ENCODE results near the gene DPPA2.
"Not testable (repeated sequence)": the region's sequence is repeated elsewhere in the genome, so short reads cannot be mapped to it uniquely, and the experiment has no call there.

Gene DPPA2, protein sequence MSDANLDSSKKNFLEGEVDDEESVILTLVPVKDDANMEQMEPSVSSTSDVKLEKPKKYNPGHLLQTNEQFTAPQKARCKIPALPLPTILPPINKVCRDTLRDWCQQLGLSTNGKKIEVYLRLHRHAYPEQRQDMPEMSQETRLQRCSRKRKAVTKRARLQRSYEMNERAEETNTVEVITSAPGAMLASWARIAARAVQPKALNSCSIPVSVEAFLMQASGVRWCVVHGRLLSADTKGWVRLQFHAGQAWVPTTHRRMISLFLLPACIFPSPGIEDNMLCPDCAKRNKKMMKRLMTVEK

DNA sequence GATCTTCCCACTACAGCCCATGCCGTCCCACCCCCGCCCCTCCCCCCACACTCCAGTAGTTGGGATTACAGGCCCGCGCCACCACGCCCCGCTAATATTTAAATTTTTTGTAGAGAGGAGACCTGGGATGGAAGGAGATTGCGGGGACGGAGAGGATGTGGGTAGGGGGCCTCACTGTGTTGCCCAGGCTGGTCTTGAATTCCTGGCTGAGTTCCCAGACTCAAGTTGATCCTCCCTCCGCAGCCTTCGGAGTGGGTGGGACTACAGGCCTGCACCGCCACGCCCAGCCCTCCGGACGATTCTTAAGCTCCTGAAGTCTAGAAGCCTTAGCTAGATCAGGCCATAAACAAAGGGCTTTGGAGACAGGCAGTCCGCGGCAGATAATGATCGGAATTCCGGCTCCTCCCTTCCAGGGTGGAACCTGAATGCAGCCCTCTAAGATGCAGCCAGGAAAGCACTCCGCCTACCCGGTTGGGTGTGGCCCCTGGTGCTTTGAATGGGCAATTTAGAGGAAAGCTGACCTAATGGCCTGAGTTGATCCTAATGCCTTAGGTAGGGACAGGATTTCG lies at the start of gene DPPA2:
DPPA2 (minus strand) TSS at position 356 of the 569 bp plus-strand sequence. CDS start 1,975 bp downstream, outside the sequence.
- DNase-seq, result no peak

DNA sequence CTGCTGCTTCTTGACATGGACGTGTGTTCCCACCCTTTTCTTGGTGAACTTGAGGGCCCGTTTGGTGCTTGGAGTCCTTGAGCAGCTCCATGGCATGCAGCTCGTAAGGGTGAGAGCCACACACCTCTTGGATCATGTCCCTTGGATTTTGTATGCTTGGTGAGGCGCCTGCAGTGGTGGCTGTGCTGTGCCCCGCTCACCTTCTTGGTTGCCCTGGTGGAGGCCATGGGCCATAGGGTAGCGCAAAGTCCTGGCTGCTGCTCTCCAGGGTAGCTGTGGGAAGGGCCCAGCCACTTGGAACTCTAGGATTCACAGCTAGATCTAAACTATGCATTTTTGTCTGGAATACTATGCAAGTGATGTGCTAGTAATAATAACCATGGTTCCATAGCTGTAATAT lies 47.8 kb upstream of the DPPA2 start:
- no peak for DNase-seq

DNA sequence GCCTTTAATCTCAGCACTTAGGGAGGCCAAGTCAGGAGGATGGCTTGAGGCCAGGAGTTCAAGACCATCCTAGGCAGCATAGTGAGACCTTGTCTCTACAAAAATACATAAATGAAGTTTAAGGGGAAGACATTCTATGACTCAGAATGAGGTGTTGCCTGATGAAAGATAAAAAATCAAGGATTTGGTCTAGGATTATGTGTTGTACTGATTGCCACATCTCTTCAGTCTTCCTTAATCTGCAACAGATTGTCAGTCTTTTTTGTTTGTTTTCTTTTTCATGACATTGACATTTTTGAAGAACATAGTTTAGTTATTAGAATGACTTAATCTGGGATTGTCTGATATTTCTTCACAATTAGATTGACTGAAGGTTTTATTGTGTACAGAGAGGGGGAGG lies 47.3 kb upstream of the DPPA2 start:
- no peak for DNase-seq

DNA sequence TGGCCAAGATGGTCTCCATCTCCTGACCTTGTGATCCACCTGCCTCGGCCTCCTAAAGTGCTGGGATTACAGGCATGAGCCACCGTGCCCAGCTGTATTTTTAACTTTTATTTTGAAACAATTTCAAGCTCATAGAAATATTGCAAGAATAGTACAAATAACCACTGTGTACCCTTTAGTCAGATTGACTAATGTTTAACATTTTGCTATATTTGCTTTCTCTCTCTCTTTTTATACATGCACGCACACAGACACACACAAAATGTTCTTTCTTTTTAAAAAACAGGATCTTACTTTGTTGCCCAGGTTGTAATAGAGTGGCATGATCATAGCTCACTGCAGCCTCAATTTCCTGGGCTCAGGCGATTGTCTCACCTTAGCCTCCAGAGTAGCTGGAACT lies 46.5 kb upstream of the DPPA2 start:
- no peak for DNase-seq

DNA sequence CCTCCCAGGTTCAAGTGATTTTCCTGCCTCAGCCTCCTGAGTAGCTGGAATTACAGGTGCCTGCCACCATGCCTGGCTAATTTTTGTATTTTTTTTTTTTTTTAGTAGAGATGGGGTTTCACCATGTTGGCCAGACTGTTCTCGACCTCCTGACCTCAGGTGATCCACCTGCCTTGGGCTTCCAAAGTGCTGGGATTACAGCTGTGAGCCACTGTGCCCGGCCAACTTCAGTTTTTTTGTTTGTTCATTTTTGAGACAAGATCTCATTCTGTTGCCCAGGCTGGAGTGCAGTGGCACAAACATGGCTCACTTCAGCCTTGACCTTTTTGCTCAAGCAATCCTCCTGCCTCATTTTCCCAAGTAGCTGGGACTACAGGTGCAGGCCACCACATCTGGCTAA lies 42.5 kb upstream of the DPPA2 start:
- DNase-seq, result not testable (repeated sequence)

DNA sequence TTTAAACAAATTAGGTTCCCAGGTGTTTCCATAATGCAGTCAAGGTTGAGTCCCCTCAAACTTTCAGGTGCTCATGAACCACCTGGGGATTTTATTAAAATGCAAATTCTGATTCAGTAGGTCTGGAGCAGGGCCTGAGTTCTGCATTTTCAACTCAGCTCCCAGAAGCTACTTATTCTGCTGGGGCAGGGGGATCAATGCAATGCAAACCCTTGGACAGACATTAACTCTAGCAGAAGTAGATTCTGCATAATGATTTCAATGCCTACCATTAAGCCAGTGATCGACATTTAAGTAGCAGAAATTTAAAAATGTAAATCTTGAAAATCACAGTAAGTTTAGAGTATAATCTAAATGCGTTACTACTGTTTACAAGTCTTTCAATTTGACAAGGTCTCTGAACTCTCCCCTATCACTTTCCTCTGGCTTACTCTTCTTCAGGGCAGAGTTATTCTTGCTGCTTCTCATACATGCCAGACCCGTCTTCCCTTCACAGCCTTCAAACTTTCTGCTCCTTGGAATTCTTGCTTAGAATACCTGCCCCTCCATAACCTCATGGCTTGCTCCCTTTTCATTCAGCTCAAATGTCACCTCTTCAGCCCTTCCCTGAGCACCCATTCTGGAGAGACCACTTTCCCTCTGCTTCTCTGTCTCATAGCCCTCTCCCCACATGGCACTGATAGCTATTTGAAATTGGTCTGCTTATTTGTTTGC lies 40.3 kb upstream of the DPPA2 start:
- no peak for DNase-seq

DNA sequence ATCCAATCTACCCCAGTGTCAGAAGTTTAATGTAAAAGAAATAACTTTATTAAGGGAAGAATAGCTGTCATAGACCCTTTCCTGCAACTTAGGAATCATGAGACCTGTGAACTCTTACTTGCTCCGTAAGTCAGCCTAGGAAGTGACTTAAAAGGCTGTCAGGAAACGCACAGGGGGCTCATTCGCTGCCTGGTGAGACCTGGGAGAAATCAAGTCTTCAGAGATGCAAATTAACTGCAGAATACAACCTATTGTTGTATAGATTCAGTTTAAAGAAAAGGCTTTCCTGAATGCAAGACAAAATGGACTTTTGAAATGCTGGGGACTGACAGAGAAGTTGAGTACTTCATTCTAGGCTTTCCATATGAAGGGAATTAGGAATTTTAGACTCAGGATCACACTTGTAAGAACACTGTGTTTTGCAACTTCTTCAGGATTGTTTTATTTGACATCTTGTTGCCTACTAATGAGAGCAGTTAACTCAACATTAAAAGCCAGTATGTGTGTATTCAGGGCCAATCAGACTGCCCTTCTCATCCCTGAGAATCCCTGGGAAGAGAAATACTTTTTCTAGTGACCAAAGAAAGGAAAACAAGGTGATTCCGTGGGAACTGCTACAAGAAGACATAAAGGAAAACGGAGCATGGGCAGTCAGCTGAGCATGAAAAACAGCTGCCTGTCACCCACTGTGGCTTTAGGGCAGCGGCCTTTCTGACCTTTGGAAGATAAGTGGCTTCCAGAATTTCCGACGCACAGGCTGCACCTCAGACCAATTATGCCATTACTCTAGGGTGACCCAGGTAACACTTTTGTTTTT lies 39.5 kb upstream of the DPPA2 start:
- no peak for DNase-seq

DNA sequence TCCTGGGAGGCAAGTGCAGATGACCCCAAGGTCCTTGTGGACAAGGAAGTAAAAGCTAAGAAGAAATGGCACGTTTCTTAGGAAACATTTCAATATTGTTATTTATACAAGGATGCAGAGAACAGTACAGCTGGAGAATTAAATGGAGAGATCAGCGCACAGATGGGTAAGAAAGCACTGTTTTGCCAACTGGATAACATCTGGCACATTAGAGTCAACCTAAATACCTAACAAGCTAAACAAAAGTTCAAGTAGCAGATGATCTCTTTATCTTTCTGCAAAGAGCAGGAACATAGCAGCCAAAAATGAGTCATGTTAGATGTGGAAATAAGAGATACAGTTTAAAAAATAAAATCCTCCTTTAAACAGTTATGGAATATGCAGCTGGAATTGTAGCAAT lies 36.7 kb upstream of the DPPA2 start:
- DNase-seq, result no peak

DNA sequence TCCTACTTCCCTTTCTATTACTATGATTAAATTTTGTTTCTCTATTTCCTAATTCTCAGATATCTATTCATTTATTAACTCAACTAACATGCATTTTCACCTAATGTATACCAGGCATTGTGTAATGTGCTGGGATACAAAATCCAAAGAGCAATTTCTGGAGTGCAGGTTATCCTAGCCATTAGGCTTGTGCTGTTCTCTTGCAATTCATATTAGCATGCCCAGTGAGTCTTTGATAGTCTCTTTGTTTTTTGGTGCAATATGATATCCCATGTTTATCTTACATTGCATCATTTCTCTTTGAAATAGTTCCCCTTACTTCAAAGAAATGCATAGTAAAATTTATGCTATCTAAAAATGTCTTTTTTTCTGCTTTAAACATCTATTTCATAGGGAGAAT lies 34.9 kb upstream of the DPPA2 start:
- no peak for DNase-seq

DNA sequence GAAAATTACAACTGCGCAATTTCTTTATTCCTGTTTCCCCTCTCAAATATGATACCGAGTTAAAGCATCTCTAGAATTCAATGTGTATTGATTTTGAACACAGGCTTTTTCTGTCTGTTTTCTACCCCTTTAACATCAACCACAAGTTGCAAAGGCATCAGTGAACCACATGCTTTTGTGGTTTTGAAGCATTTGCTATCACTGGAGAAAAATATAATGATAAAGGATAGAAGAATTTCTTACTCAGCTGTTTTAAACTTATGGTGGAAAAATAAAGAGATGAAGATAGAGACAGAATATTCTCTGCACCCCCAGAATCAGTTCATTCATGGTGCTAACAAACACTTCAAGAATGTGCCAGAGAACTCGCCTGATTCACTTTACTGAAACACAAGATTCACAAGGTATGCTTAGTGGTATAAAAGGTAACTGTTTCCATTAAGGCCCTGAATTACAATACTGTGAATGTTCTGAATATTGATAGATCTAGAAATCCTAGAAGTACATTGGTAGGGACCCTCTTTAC lies 30.5 kb upstream of the DPPA2 start:
- no peak for DNase-seq

DNA sequence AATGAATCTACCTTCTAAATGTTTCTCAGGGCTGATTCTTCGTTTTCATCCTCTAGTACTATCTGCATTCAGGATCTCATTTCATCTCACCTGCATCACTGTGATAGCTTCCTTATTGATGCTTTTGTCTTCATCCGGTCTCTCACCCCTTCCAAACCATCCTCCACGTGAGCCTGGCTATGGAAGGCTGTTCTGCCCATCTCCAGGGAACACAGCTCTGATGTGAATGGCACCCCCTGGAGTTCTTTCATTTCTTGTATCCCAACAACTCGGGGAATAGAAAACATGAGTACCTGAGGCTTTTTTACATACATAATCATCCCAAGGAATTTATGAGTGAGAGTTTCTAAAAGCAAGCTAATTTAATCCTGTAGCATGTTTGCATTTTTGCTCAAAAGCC lies 29.8 kb upstream of the DPPA2 start:
- DNase-seq, result no peak

DNA sequence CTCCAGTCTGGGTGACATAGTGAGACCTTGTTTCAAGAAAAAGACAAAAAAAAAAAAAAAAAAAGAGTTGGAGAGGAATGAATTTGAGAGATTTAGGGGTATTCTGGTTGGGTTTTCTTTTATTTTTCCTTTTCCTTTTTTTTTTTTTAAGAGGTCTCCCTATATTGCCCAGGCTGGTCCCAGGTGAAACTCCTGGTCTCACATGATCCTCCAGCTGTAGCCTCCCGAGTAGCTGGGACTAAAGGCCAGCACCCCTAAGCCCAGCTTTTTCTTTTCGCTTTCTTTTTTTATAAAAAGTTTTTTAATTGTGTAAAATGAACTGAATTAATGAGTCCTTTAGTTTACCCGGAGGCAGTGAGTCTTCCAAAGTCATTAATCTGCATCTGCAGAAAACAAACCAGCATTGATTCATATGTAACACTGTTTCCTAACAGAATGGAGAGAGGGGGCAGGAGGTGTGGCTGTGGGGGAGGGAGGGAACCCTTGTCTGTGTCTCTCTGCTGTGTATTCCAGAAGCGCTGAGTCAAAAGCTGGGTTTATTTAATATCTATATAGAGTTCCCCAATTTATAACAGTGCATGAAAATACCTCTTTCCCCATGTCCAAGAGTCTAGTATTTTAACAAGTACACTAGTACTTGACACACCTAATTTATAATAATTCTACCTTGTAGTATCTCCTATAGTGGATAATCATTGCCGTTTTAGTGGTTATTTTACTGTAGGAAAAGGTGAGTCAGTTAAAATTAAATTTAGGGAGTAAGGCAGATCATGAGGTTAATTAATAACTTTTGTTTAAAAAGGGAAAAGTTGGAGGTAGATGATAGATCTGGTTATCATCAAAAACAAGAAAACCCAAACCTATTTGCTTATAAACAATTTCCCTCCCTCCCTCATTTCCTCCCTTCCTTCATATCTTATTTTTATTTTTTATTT lies 23.7 kb upstream of the DPPA2 start:
- no peak for DNase-seq

DNA sequence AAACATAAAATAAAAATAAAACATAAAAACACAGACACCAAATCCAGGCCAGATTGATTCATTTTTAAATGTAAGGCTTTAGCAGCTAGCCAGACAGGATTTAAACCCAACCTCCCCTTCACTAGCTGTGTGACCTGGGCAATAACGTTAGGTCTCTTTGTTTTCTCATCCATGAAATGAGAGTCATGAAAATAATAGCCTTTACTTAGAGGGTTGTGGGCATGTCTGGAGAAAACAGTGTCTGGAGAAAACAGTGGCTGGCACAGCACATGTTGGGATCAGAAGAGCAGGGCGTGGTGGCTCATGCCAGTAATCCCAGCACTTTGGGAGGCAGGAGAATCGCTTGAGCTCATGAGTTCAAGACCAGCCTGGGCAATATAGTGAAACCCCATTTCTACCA lies 22.9 kb upstream of the DPPA2 start:
- DNase-seq, result no peak

DNA sequence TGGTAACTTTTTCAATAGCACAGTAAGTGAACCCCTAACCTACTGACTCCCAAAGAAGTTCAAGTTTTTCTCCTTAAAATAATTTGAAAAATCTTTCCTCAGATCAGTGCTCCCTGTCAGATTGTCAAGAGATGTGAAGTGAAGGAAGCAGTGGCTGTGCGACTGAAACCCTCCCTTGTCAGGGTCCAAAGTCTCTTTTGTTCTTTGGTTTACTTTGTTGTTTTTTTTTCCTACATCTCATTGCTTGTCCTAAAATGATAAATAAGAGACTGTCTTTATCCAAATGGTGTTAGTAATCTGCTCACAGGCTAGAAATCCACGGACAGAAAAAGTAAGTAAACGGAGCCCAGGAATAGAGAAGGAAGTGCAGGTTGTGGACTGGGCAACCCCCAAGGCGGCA lies 22.0 kb upstream of the DPPA2 start:
- no peak for DNase-seq

DNA sequence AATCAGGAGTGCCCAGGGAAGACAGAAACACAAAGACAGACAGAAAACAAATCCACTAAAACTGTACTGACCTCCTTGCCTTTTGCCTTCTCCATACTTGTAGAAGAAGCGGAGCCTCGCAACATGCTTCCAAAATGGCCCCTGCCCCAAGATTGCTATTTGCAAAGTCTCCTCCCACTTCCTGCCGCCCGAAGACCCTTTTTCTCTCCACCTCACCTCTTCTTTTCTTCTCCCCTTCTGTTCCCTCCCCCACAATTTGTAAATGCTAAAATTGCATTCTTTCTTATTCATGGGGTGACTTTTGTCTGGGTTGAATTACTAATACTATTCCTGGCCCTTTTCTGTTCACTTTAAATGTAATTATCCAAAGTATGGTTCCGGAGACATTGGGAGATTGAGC lies 21.1 kb upstream of the DPPA2 start, which contains the start of gene DPPA4:
DPPA4 (minus strand) TSS at position 154 of the 400 bp plus-strand sequence; CDS start at position 125, 29 bp downstream.
- no peak for DNase-seq

DNA sequence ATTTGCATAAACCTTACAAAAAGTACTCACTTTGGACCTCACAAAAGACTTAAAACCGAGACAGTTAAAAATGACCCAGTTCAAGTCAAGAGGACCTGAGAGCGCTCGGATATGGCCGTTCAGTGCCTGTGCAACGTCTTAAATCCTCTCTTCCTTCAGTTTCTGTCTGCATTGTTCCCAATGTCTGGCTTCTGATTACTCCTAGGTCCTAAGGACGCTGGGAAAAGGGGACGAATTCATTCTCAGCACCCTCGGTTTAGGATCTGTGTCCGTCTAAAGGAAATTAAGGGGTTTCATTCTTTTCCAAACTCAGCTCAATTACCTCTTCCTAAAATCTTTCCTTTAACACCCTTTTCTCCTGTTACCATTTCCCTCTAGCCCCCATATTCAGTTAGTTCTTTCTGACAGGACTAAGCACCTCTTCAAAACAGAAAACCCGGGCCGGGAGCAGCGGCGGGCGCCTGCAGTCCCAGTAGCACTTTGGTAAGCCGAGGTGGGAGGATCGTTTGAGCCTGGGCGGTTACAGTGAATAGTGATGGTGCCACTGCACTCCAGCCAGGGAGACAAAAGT lies 20.1 kb upstream of the DPPA2 start:
- DNase-seq, result no peak

DNA sequence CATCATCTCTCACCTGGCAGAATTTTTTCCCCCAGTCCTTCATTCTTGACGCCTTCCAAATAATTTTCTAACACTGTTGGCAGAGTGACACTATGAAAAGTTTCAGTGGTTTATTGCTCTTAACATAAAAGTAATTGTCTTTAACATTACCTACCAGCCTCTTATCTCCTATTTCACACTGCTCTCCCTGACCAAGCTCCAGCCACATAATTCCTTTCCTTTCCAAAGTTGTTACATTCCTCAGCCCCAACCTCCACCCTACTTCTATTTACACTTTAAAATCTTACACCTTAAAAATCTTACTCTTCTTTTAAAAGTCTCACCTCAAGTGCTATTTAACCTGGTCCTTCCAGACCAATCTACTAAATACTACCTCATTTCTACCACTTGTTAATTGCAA lies 18.3 kb upstream of the DPPA2 start:
- DNase-seq, result no peak

DNA sequence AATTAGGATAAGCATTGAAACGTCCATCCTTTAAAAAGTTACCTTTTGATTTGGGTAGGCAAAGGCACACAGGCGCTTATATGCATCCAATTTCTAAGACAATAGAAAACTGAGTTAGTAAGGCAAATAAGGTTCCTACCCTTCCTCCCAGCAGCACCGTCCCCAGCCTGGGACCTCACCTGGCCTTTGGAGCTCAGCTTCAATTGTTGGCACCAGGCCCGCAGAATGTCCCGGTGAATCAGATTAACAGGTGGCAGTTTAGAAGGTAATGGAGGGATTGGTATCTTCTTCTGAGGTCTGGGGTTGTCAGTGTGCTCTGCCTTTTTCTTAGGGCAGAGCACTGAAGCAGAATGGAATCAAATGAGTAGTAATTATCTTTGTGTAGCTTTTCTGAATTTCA lies 15.4 kb upstream of the DPPA2 start:
- no peak for DNase-seq

DNA sequence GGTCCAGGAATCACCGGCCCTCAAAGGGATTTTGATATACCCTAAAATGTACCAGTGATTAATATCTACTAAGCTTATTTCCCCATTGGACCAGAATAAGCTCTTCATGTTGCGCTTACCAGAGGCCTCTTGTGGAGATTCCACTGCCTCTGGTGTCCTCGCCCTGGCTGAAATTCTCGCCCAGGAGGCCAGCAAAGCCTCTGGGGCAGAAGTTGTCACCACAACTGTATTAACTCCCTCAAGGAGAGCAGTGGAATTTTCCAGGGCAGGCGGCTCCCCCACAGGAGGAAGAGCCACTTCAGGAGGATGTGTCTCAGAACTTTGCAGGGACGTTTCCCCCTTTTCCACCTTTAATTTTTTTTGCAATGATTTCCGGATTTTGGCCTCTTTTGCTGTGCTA lies 14.1 kb upstream of the DPPA2 start:
- DNase-seq, result no peak

DNA sequence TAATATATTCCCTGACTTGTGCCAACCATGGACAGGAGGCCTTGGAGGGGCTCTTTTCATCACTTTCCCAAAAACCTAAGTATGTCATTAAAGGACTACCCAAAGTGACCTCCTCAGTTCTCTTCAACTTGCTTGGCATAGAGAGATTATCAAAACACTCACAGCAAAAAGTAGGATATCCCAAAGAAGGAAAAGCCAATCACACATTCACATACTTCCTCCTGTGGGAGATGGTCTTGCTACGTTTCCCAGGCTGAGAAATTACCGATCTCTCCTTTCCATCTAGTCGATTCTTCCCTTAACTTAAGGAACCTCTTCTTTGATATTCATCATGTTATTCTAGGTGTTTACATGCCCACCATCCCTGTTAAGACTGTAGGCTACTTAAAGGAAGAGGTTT lies 11.9 kb upstream of the DPPA2 start:
- DNase-seq, result no peak

DNA sequence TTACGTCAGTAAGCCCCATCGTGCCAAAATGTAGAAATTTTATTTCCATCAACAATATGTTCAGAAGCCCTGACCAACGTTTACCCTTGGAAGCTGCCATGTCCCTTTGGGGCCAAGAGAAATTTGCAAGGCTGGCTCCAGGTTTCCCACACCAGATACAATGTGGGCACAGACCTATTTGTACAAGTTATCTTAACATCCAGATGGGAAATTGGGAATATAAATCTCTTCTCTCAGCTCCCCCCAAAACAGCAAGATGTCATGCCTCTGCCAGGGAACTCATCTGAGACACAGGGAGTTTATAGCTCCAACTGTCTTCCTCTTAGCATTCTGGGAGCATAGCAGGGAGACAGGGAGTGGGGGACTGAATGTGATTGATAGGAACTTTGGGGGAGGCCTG lies 9.3 kb upstream of the DPPA2 start:
- no peak for DNase-seq

DNA sequence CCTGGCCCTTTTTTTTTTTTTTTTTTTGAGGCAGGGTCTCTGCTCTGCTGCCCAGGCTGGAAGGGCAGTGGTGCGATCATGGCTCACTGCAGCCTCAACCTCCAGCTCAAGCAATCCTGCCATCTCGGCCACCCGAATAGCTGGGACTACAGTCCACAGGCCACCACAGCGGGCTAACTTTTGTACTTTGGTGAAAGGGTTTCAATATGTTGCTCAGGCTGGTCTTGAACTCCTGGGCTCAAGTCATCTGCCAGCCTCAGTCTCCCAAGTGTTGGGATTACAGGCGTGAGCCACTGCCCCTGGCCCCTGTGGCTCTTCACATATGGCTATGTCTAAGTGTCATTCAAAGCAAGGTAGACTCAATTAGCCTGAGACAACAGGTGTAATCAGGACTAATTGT lies 8.8 kb upstream of the DPPA2 start:
- DNase-seq, result no peak
